Heart right ventricle (tissue), 16 donors: ENCODE data around the gene USP12. TPM values are rescaled to one million over a fixed set of nuclear protein-coding genes. Genes with fewer than 3 reads are reported as not detected.
A peak's percentile ranks its signal among the peaks of the same experiment; 100 is the strongest.

Source experiments
- ATAC-seq, 8 donors: fragments of 200-7000 bp; cut with Tn5 transposase; one replicate each; pipeline ENCODE4 v1.9.1; 2020; ENCODE audit warnings: mild to moderate bottlenecking in 8 of 8, moderate library complexity in 8 of 8, moderate number of reproducible peaks in 1 of 8
- DNase-seq, 2 donors: peaks; one replicate each; pipeline ENCODE4 v3.0.0-alpha.2; 2020
- H3K27ac ChIP-seq, 10 donors: fragments of 200-600 bp; sonication (generic) in 2 of 10; one replicate each; pipeline versions ENCODE4 v1.5.0 to v1.8.0; 2020 to 2022; ENCODE audit warnings: mild to moderate bottlenecking in 3 of 10
- H3K27me3 ChIP-seq, 7 donors: fragments of 200-600 bp; one replicate each; pipeline ENCODE4 v1.8.0; 2021 to 2022; ENCODE audit warnings: mild to moderate bottlenecking in 2 of 7
- H3K36me3 ChIP-seq, 9 donors: fragments of 200-600 bp; sonication (generic) in 1 of 9; one replicate each; pipeline versions ENCODE4 v1.5.0 to v1.8.0; 2020 to 2022; ENCODE audit warnings: mild to moderate bottlenecking in 2 of 9
- H3K4me1 ChIP-seq, 9 donors: fragments of 200-600 bp; sonication (generic) in 1 of 9; one replicate each; pipeline versions ENCODE4 v1.5.0 to v1.8.0; 2020 to 2022; ENCODE audit warnings: mild to moderate bottlenecking in 4 of 9
- H3K4me3 ChIP-seq, 10 donors: fragments of 200-600 bp; sonication (generic) in 2 of 10; one replicate each; pipeline versions ENCODE4 v1.5.0 to v1.8.0; 2020 to 2022; ENCODE audit warnings: mild to moderate bottlenecking in 7 of 10, moderate library complexity in 2 of 10
- H3K9me3 ChIP-seq, 11 donors: fragments of 200-600 bp in 10 of 11; sonication (generic) in 2 of 11; one replicate each; pipeline versions ENCODE4 v1.5.0 to v1.8.0; 2013 to 2022; ENCODE audit warnings: mild to moderate bottlenecking in 2 of 11, control low read depth in 1 of 11, moderate library complexity in 1 of 11
- WGBS, 2 donors: extraction: QIAGEN DNeasy Blood & Tissue Kit; methylation state at CpG; one replicate each; pipeline ENCODE4 v1.1.7; 2013; ENCODE audit warnings: inconsistent platforms in 1 of 2; 5-methylcytosine and 5-hydroxymethylcytosine counted together
- intact Hi-C, 10 donors: fragments of 100-400 bp; cut with DNase I; formaldehyde crosslinking; loops; one replicate each; pipeline versions ENCODE4 v1.11.1 to v1.14.2; 2022
- polyA plus RNA-seq, 2 donors: library from polyadenylated mRNA; stranded (reverse); fragments of 200-250 nt; gene quantifications; one replicate each; pipeline ENCODE4 v1.2.3, GENCODE V29; 2013
- total RNA-seq, 10 donors: library from RNA; stranded (reverse); fragmentation: NEBNext Ultra II Directional in 3 of 10; extraction: Animal tissue kit (Norgen Biotek cat#: 25700) in 3 of 10; gene quantifications; one replicate each; pipeline versions ENCODE4 v1.2.1 to v1.2.4, GENCODE V29; 2021 to 2023
- TF ChIP-seq, protein P1 (sequence below), 9 donors: fragments of 200-600 bp; sonication (generic) in 2 of 9; IDR thresholded peaks; one replicate each; pipeline versions ENCODE4 v1.5.0 to v1.8.0; 2021 to 2022; ENCODE audit warnings: antibody characterized with exemption in 9 of 9, mild to moderate bottlenecking in 5 of 9, moderate library complexity in 1 of 9
- donor health status: Arrhythmogenic right ventricular cardiomyopathy.
- donor health status: ischemic (EF 13 %, LVEDD 7.1; RV severe dilation, severe dysfunction).
- donor health status: healthy with polysubstance abuse.
- donor health status: DM: no; HTN: yes; CAD: no.
- donor health status: DM: no; HTN: no; CAD: no.
- donor health status: ischemic (EF 25% LVEDD 6.9; RV normal size, moderate dysfunction).
- donor health status: ischemic (EF 25% LVEDD 5.7; RV mildly dilated, moderate dysfunction).
- donor health status: healthy.
- donor health status: DM: yes; HTN: yes; CAD: no.
- donor health status: Ischemic cardiomyopathy.
- donor health status: ischemic (EF 35%, LVEDD 5.7; RV mildly dilated, moderate dysfunction).
- donor health status: nonischemic (EF 11% LVEDD 7.7; RV severe dilation, severe dysfunction).
- donor health status: DM: yes; HTN: yes; CAD: no.
- donor health status: PGD.
- donor health status: ischemic (EF 29% LVEDD 5.4; RV normal size, mild dysfunction).
- donor health status: nonischemic (EF 23%, LVEDD 6.1; RV moderate dilation, normal function).

The USP12 gene
- total and polyA plus RNA-seq, 12 donors, result 4.3 to 22.9 (median 19.0) TPM

DNA sequence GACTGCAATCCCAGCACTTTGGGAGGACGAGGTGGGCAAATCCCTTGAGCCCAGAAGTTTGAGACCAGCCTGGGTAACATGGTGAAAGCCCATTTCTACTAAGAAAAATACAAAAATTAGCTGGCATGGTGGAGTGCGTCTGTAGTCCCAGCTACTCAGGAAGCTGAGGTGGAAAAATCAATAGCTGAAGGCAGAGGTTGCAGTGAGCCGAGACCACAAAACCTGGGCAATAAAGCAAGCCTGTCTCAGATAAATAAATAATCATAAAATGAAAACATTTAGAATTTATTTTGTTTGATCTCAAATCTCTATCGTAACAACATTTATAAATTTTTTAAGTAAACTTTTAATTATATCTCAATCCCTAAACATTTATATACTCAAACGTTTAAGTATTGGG, 36.6 kb downstream of the USP12 start:
- ATAC-seq (no peak), DNase-seq (no peak)
- Histone ChIP-seq H3K36me3 (no peaks in the 10 kb centered on the region), H3K4me1 (peaks cover 0 to 46% (median 33%) of the 10 kb centered on the region in 9 donors), H3K9me3 (peaks cover 0 to 11% (median 0%) of the 10 kb centered on the region in 11 donors), H3K27me3 (no peaks in the 10 kb centered on the region), H3K4me3 (no peak overlapping the region), H3K27ac (no peak overlapping the region)
- intact Hi-C loops, result no loop called here
- WGBS, 2 donors, result 90 to 92% methylated on average over 5 of the region's 5 CpGs
- TF ChIP-seq, protein P1, sequence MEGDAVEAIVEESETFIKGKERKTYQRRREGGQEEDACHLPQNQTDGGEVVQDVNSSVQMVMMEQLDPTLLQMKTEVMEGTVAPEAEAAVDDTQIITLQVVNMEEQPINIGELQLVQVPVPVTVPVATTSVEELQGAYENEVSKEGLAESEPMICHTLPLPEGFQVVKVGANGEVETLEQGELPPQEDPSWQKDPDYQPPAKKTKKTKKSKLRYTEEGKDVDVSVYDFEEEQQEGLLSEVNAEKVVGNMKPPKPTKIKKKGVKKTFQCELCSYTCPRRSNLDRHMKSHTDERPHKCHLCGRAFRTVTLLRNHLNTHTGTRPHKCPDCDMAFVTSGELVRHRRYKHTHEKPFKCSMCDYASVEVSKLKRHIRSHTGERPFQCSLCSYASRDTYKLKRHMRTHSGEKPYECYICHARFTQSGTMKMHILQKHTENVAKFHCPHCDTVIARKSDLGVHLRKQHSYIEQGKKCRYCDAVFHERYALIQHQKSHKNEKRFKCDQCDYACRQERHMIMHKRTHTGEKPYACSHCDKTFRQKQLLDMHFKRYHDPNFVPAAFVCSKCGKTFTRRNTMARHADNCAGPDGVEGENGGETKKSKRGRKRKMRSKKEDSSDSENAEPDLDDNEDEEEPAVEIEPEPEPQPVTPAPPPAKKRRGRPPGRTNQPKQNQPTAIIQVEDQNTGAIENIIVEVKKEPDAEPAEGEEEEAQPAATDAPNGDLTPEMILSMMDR (IDR thresholded peaks at IDR 0.05), result no peak

DNA sequence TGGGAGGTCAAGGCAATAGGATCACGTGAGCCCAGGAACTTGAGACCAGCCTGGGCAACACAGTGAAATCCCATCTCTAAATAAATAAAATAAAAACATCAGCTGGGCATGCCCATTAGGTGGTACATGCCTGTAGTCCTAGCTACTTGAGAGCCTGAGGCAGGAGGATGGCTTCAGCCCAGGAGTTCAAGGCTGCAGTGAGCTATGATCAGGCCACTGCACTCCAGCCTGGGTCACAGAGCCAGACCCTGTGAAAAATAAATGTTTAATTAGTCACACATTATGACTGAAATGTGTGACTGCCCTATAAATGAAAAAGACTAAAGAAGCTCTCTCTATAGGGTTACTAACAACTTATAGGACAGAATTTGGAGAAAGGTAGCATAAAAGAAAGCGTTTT, 37.7 kb downstream of the USP12 start:
- WGBS, 2 donors, result 92 to 98% methylated on average over 2 of the region's 2 CpGs
- Histone ChIP-seq H3K27me3 (no peaks in the 10 kb centered on the region), H3K4me3 (no peak overlapping the region), H3K27ac (no peak overlapping the region), H3K4me1 (peaks cover 0 to 46% (median 33%) of the 10 kb centered on the region in 9 donors), H3K36me3 (no peaks in the 10 kb centered on the region), H3K9me3 (peaks cover 0 to 18% (median 0%) of the 10 kb centered on the region in 11 donors)
- ATAC-seq (no peak), DNase-seq (no peak)
- TF ChIP-seq, protein P1 (IDR thresholded peaks at IDR 0.05), result no peak
- intact Hi-C loops, result loop anchor here in 1 of 10 donors (5.0 kb wide), 1 partner anchor 38 kb away; the partner anchor contains the start of gene USP12

DNA sequence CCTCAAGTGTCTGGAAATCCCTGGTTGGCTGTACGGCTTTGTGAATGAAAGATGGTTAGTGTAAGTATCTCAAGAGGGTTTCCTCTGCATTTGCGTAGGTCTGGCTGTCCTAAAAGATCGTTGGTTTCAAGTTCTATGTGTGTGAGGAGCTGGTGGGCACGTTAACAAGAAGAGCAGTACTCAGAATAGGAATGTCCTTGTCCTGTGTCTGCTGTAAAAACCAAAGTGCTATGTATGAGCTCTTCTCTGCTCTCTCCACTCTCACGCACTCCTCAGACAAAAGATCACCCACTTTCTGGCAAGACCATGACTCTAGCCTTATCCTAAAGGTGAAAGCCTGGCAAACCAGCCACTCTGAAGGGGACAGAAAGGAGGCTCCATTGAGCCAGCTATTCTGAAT, 39.1 kb downstream of the USP12 start:
- no peaks in the 10 kb centered on the region for H3K36me3 ChIP-seq
- DNase-seq (no peak), ATAC-seq (no peak)
- H3K9me3 ChIP-seq, result peaks cover 0 to 18% (median 0%) of the 10 kb centered on the region in 11 donors
- TF ChIP-seq, protein P1 (IDR thresholded peaks at IDR 0.05), result no peak
- H3K4me1 ChIP-seq, result peaks cover 0 to 44% (median 24%) of the 10 kb centered on the region in 9 donors
- H3K27ac ChIP-seq, result no peak overlapping the region
- H3K4me3 ChIP-seq, result no peak overlapping the region
- H3K27me3 ChIP-seq, result no peaks in the 10 kb centered on the region
- intact Hi-C loops, result loop anchor here in 1 of 10 donors (5.0 kb wide), 1 partner anchor 40 kb away; the partner anchor contains the start of gene USP12
- WGBS, 2 donors, result 83 to 86% methylated on average over 5 of the region's 5 CpGs

DNA sequence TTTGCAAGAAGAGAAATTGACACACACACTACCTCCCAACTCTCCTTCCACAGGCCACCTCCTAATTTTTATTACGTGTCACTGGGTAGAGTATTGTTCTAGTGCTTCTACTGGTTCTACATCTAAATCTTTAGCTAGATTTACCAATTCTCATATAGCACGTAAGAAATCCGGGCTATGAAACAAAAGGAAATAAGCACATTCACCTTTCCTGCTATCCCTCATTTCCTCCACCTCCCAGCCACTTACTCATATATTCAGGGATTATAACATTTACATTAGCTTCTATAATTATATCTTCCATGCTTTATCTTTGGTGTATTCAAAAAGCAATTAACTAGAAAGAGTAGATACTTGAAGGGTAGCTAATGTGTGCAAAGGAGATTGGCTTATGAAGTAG, 39.7 kb downstream of the USP12 start:
- DNase-seq, result no peak
- H3K27ac ChIP-seq, result peak overlapping the region in 1 of 10 donors; percentile 55
- TF ChIP-seq, protein P1 (IDR thresholded peaks at IDR 0.05), result no peak
- H3K4me1 ChIP-seq, result peaks cover 0 to 45% (median 29%) of the 10 kb centered on the region in 9 donors
- H3K36me3 ChIP-seq, result no peaks in the 10 kb centered on the region
- no peak overlapping the region for H3K4me3 ChIP-seq
- intact Hi-C loops, result loop anchor here in 1 of 10 donors (5.0 kb wide), 1 partner anchor 40 kb away; the partner anchor contains the start of gene USP12
- no peak for ATAC-seq
- H3K9me3 ChIP-seq, result peaks cover 0 to 18% (median 0%) of the 10 kb centered on the region in 11 donors
- H3K27me3 ChIP-seq, result no peaks in the 10 kb centered on the region
- 85 to 87% methylated on average over 3 of the region's 3 CpGs for WGBS, 2 donors
